ENCODE measurements around the gene KDM6B.
A peak's percentile ranks its signal among the peaks of the same experiment; 100 is the strongest.

Gene KDM6B, protein sequence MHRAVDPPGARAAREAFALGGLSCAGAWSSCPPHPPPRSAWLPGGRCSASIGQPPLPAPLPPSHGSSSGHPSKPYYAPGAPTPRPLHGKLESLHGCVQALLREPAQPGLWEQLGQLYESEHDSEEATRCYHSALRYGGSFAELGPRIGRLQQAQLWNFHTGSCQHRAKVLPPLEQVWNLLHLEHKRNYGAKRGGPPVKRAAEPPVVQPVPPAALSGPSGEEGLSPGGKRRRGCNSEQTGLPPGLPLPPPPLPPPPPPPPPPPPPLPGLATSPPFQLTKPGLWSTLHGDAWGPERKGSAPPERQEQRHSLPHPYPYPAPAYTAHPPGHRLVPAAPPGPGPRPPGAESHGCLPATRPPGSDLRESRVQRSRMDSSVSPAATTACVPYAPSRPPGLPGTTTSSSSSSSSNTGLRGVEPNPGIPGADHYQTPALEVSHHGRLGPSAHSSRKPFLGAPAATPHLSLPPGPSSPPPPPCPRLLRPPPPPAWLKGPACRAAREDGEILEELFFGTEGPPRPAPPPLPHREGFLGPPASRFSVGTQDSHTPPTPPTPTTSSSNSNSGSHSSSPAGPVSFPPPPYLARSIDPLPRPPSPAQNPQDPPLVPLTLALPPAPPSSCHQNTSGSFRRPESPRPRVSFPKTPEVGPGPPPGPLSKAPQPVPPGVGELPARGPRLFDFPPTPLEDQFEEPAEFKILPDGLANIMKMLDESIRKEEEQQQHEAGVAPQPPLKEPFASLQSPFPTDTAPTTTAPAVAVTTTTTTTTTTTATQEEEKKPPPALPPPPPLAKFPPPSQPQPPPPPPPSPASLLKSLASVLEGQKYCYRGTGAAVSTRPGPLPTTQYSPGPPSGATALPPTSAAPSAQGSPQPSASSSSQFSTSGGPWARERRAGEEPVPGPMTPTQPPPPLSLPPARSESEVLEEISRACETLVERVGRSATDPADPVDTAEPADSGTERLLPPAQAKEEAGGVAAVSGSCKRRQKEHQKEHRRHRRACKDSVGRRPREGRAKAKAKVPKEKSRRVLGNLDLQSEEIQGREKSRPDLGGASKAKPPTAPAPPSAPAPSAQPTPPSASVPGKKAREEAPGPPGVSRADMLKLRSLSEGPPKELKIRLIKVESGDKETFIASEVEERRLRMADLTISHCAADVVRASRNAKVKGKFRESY (N-terminal part only)

GRCh38 chr17:7833795-7834541, at the start of gene KDM6B:
Gene KDM6B (plus strand): TSS chr17:7834217. CDS start chr17:7845555, 11,338 bp downstream.
- TF ChIP-seq, protein P1, sequence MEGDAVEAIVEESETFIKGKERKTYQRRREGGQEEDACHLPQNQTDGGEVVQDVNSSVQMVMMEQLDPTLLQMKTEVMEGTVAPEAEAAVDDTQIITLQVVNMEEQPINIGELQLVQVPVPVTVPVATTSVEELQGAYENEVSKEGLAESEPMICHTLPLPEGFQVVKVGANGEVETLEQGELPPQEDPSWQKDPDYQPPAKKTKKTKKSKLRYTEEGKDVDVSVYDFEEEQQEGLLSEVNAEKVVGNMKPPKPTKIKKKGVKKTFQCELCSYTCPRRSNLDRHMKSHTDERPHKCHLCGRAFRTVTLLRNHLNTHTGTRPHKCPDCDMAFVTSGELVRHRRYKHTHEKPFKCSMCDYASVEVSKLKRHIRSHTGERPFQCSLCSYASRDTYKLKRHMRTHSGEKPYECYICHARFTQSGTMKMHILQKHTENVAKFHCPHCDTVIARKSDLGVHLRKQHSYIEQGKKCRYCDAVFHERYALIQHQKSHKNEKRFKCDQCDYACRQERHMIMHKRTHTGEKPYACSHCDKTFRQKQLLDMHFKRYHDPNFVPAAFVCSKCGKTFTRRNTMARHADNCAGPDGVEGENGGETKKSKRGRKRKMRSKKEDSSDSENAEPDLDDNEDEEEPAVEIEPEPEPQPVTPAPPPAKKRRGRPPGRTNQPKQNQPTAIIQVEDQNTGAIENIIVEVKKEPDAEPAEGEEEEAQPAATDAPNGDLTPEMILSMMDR (IDR thresholded peaks at IDR 0.05; ENCODE audit: insufficient read depth, low read depth, low read length, missing control alignments), result no peak
- DNase-seq (ENCODE audit: low read depth), result peak; percentile 96
- H3K4me3 ChIP-seq (ENCODE audit: low read length), result peak within 1 kb of the TSS; percentile 90

DNA sequence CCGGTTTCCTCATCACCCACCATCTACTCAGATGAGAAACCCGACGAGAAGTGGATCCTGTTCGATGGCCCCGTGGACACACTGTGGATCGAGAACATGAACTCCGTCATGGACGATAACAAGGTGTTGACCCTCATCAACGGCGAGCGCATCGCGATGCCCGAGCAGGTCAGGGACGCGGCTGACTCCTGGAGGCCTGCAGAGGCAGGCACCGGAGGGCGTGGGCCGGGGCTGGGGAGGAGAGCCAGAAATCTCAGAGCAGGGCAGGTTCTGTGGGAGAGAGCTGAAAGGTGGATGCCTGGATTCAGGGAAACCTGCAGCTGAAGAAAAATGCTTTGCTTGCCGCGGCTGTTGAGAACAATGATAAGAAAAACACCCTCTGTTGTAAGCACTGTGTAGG, 47.2 kb upstream of the KDM6B start:
- TF ChIP-seq, protein P1 (IDR thresholded peaks at IDR 0.05; ENCODE audit: insufficient read depth, low read depth, low read length, missing control alignments), result no peak
- no peak for DNase-seq (ENCODE audit: low read depth)
- no peak overlapping the region for H3K4me3 ChIP-seq (ENCODE audit: low read length)

GRCh38 chr17:7789131-7789530, 44.9 kb upstream of the KDM6B start:
- DNase-seq (ENCODE audit: low read depth), result no peak
- no peak overlapping the region for H3K4me3 ChIP-seq (ENCODE audit: low read length)
- TF ChIP-seq, protein P1 (IDR thresholded peaks at IDR 0.05; ENCODE audit: insufficient read depth, low read depth, low read length, missing control alignments), result no peak

DNA sequence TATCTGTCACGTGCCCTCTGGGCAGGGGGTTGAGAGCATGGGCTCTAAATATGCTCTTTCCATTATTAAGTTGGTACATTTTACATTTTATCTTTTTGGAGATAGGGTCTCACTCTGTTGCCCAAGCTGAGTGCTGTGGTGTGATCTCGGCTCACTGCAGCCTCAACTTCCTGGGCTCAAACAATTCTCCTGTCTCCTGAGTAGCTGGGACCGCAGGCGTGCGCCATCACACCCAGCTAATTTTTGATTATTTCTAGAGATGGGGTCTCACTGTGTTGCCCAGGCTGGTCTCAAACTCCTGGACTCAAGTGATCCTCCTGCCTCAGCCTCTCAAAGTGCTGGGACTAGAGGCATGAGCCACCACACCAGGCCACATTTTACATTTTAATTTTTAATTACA, 43.9 kb upstream of the KDM6B start:
- TF ChIP-seq, protein P1 (IDR thresholded peaks at IDR 0.05; ENCODE audit: insufficient read depth, low read depth, low read length, missing control alignments), result no peak
- no peak overlapping the region for H3K4me3 ChIP-seq (ENCODE audit: low read length)
- no peak for DNase-seq (ENCODE audit: low read depth)

DNA sequence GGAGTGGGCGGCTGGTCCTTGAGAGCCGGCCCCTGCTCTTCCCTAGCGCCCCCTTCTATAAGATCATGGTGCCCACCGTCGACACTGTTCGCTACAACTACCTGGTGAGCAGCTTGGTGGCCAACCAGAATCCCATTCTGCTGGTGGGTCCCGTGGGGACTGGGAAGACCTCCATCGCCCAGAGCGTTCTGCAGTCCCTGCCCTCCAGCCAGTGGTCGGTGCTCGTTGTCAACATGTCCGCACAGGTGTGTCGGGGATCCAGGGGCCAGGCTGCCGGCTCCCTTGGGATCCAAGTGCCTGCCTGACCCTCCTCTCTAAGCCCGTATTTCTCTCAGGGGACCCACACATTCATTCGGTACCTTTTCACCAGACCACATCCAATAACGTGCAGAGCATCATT, 41.4 kb upstream of the KDM6B start:
- no peak overlapping the region for H3K4me3 ChIP-seq (ENCODE audit: low read length)
- no peak for DNase-seq (ENCODE audit: low read depth)
- TF ChIP-seq, protein P1 (IDR thresholded peaks at IDR 0.05; ENCODE audit: insufficient read depth, low read depth, low read length, missing control alignments), result no peak

- DNase-seq (ENCODE audit: low read depth), result no peak
- H3K4me3 ChIP-seq (ENCODE audit: low read length), result no peak overlapping the region
- TF ChIP-seq, protein P1 (IDR thresholded peaks at IDR 0.05; ENCODE audit: insufficient read depth, low read depth, low read length, missing control alignments), result no peak
Measured at GRCh38 chr17:7794075-7794663, 39.8 kb upstream of the KDM6B start.
